Measurements from ENCODE around the gene PRSS21.

Gene PRSS21

GRCh38 chr16:2846511-2847310 is 29.7 kb downstream of the PRSS21 start:
- Mint-ChIP-seq H3K36me3 (peaks cover 3 to 4% of the 10 kb centered on the region in 2 donors), H3K9me3 (peaks cover 3% of the 10 kb centered on the region in 2 donors), H3K27me3 (peaks cover 29 to 41% of the 10 kb centered on the region in 2 donors), H3K4me3 (no peak overlapping the region), H3K27ac (no peak overlapping the region), H3K4me1 (peaks cover 5 to 9% of the 10 kb centered on the region in 2 donors)
- DNase-seq, result no peak
- no peak for ATAC-seq (replicated peaks)

GRCh38 chr16:2848933-2849725 is 32.1 kb downstream of the PRSS21 start:
- ATAC-seq (replicated peaks), result no peak
- H3K9me3 Mint-ChIP-seq, result peaks cover 1 to 2% of the 10 kb centered on the region in 2 donors
- peaks cover 0 to 3% of the 10 kb centered on the region in 2 donors for H3K36me3 Mint-ChIP-seq
- no peaks in the 10 kb centered on the region for H3K4me1 Mint-ChIP-seq
- no peak for DNase-seq
- H3K4me3 Mint-ChIP-seq, result no peak overlapping the region
- H3K27me3 Mint-ChIP-seq, result peaks cover 41 to 59% of the 10 kb centered on the region in 2 donors
- H3K27ac Mint-ChIP-seq, result no peak overlapping the region

GRCh38 chr16:2852003-2852730 is 35.1 kb downstream of the PRSS21 start:
- ATAC-seq (replicated peaks) (no peak), DNase-seq (no peak)
- no peak overlapping the region for H3K4me3 Mint-ChIP-seq
- peaks cover 46 to 68% of the 10 kb centered on the region in 2 donors for H3K27me3 Mint-ChIP-seq
- H3K27ac Mint-ChIP-seq, result no peak overlapping the region
- peaks cover 0 to 17% of the 10 kb centered on the region in 2 donors for H3K36me3 Mint-ChIP-seq
- H3K4me1 Mint-ChIP-seq, result no peaks in the 10 kb centered on the region
- H3K9me3 Mint-ChIP-seq, result peaks cover 8 to 9% of the 10 kb centered on the region in 2 donors

DNA sequence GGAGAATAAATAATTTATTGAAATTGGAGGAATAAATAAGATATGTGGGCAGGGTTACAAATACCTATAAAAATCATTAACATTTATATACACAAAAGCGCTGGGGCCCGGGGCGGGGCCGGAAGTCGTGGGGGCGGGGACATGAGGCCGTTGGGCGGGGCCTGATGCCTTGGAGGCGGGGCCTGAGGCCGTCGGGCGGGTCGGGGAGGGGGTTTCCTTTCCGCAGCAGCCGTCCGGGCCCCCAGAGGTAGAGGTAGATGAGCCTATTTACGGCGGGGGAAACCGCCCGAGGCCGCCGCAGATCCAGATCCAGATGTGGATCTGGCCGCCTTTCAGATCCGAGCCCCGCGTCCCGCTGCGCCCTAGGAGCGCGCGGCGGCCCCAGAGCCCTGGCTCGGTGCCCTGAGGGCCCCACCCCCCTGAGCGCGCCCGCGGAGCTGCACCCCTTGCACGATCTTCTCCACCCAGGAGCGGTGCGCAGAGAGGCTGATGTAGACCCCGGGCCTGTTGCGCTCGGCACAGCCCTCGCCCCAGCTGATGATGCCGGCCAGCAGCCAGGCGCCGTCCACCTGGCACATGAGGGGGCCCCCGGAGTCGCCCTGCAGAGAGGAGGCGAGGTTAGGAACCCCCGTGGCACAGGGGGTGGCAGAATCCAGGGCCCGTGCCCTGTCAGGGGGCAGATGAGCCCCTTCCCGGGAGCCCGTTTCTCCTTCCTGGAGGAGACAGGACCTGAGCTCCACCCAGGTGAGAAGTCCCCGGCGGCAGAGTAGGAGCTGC is 35.9 kb downstream of the PRSS21 start:
- no peak for ATAC-seq (replicated peaks)
- Mint-ChIP-seq H3K4me1 (peaks cover 3 to 7% of the 10 kb centered on the region in 2 donors), H3K27ac (no peak overlapping the region), H3K27me3 (peaks cover 51 to 71% of the 10 kb centered on the region in 2 donors), H3K36me3 (peaks cover 0 to 17% of the 10 kb centered on the region in 2 donors), H3K9me3 (peaks cover 8 to 9% of the 10 kb centered on the region in 2 donors), H3K4me3 (no peak overlapping the region)
- no peak for DNase-seq

DNA sequence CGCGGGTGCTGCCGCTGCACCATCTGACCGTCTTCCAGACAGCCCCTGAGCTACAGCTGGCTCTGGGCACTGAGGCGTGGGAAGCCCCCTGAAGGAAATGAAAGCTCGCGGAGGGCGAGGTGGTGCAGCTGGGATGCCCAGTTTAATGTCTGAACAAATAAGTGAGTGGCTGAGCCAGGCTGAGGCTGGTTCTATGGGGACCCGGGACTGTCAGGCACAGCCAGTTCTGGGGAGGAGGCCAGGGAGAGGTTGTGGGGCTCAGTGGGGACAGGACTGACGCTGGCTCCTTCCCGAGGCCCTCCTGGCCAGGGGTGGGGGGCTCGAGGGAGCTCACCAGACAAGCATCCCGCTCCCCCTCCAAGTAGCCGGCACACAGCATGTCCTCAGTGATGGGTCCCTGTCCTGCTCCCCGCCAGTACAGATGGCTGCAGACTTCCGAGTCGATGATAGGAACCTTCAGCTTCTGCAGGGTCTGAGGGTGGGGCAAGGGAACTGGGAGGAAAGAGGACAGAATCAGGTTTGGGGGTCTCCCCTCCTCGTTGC is 36.6 kb downstream of the PRSS21 start:
- DNase-seq, result no peak
- Mint-ChIP-seq H3K4me3 (no peak overlapping the region), H3K4me1 (peaks cover 3 to 8% of the 10 kb centered on the region in 2 donors), H3K9me3 (peaks cover 8 to 9% of the 10 kb centered on the region in 2 donors), H3K36me3 (peaks cover 0 to 17% of the 10 kb centered on the region in 2 donors), H3K27me3 (peaks cover 52 to 78% of the 10 kb centered on the region in 2 donors), H3K27ac (no peak overlapping the region)
- no peak for ATAC-seq (replicated peaks)

DNA sequence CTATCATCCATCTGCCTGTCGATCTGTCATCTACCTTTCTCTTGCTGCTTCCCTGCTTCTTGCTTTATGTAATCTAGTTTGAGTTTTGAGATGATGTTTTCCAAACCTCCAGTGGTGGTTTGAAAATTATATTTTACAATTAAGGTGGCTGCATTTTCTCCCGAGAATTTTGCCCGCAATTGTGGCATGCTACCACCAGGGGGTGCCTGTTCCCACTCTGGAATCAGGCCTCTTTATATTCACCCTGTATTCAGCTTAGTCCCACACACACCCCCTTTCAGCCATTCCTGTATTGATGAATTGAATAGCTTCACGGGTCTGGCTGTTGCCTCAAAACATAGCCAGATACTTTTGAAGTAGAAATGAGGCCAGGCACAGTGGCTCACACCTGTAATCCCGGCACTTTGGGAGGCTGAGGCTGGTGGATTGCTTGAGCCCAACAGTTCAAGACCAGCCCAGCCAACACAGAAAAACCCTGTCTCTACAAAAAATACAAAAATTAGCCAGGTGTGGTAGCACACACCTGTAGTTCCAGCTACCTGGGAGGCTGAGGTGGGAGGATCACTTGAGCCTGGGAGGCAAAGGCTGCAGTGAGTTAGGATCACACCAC is 37.8 kb downstream of the PRSS21 start:
- H3K9me3 Mint-ChIP-seq, result peaks cover 8 to 9% of the 10 kb centered on the region in 2 donors
- peaks cover 3 to 8% of the 10 kb centered on the region in 2 donors for H3K4me1 Mint-ChIP-seq
- H3K27ac Mint-ChIP-seq, result no peak overlapping the region
- peaks cover 0 to 17% of the 10 kb centered on the region in 2 donors for H3K36me3 Mint-ChIP-seq
- H3K27me3 Mint-ChIP-seq, result peaks cover 47 to 74% of the 10 kb centered on the region in 2 donors
- no peak for DNase-seq
- no peak overlapping the region for H3K4me3 Mint-ChIP-seq
- no peak for ATAC-seq (replicated peaks)

- peaks cover 9 to 10% of the 10 kb centered on the region in 2 donors for H3K9me3 Mint-ChIP-seq
- ATAC-seq (replicated peaks) (no peak), DNase-seq (no peak)
- H3K27ac Mint-ChIP-seq, result no peak overlapping the region
- H3K36me3 Mint-ChIP-seq, result peaks cover 0 to 17% of the 10 kb centered on the region in 2 donors
- H3K4me3 Mint-ChIP-seq, result no peak overlapping the region
- H3K4me1 Mint-ChIP-seq, result peaks cover 3 to 8% of the 10 kb centered on the region in 2 donors
- H3K27me3 Mint-ChIP-seq, result peaks cover 47 to 74% of the 10 kb centered on the region in 2 donors
These were observed 38.5 kb downstream of the PRSS21 start for GRCh38 chr16:2855536-2855935.

DNA sequence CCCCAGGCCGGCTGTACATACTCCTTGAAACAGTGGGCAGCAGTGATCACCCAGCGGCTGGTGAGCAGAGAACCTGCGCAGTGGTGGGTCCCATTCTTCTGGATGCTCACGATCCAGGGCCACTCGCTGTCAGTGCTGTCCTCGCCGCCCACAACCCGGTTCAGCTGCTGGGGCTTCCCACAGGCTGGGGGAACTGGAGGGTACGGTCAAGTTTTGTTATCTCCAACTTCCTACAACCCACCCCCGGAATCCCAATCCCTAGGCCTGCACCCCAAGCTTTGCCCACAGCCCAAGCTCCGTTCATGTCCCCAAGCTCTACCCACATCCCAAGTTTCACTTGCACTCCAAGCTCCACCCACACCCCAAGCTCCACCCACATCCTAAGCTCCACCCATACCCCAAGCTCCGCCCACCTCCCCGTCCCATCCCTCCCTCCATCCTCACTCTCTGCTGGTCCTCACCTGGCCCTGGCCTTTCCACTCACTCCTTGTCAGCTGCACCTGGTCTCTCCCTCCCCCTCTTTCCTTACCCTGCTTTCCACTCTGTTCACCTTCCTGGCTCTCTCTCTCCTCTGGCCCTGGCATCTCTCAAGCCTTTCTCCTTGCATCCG is 39.1 kb downstream of the PRSS21 start:
- H3K27me3 Mint-ChIP-seq, result peaks cover 46 to 76% of the 10 kb centered on the region in 2 donors
- peaks cover 0 to 17% of the 10 kb centered on the region in 2 donors for H3K36me3 Mint-ChIP-seq
- H3K27ac Mint-ChIP-seq, result no peak overlapping the region
- no peak for DNase-seq
- H3K4me3 Mint-ChIP-seq, result no peak overlapping the region
- peak in 1 of 2 donors; percentile 47 for ATAC-seq (replicated peaks)
- peaks cover 3 to 8% of the 10 kb centered on the region in 2 donors for H3K4me1 Mint-ChIP-seq
- peaks cover 10% of the 10 kb centered on the region in 2 donors for H3K9me3 Mint-ChIP-seq

GRCh38 chr16:2856686-2857450 is 39.8 kb downstream of the PRSS21 start:
- ATAC-seq (replicated peaks), result no peak
- Mint-ChIP-seq H3K36me3 (peaks cover 0 to 17% of the 10 kb centered on the region in 2 donors), H3K9me3 (peaks cover 11 to 14% of the 10 kb centered on the region in 2 donors), H3K27ac (no peak overlapping the region), H3K4me1 (peaks cover 3 to 8% of the 10 kb centered on the region in 2 donors), H3K4me3 (no peak overlapping the region), H3K27me3 (peaks cover 50 to 74% of the 10 kb centered on the region in 2 donors)
- no peak for DNase-seq

DNA sequence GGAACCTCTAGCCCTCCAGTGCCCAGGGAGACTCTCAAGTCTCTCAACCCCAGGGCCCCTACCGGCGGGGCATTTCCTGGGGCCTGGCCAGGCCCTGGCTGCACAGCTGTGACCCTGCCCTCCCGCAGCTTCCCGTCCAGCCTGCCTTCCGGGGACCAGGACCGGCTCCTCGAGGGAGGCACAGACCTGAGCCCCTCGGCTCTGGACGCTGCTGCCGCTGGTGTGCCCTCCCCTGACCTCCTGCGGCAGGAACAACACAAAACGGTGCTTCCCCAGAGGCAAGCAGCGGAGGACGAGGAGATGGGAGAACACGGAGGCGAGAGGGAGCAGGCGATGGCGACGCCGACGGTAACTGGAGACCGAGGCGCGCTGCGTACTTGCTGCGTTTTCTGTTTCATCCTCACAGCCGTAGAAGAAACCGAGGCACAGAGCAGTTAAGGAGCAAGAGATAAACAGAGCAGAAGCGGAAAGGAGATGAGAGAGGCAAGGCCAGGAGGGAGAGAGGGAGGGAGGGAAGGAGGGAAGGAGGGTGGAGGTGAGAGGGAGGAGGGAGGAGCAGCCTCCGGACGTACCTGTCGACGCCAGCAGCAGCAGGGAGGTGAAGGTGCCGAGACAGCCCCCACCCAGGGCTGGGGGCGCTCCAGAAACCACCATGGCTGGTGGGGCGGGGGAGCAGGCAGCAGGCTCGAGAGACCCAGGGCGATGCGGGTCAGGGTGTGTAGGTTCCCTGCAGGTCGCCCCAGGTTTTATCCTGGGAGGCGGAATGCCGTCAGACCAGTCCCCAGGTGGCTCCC is 40.6 kb downstream of the PRSS21 start, which contains the start of gene PRSS22:
Gene PRSS22, minus strand, starts transcription at position 720 of the 794 bp plus-strand sequence. Its CDS starts 66 bp downstream, at position 654.
- Mint-ChIP-seq H3K36me3 (peaks cover 0 to 17% of the 10 kb centered on the region in 2 donors), H3K4me3 (peak within 1 kb of the TSS; percentile 61 to 63), H3K27ac (peak within 1 kb of the TSS; percentile 1), H3K9me3 (peaks cover 11 to 14% of the 10 kb centered on the region in 2 donors), H3K4me1 (peaks cover 3 to 8% of the 10 kb centered on the region in 2 donors), H3K27me3 (peaks cover 46 to 67% of the 10 kb centered on the region in 2 donors)
- DNase-seq (no peak), ATAC-seq (replicated peaks) (peak; percentile 39 to 42)

DNA sequence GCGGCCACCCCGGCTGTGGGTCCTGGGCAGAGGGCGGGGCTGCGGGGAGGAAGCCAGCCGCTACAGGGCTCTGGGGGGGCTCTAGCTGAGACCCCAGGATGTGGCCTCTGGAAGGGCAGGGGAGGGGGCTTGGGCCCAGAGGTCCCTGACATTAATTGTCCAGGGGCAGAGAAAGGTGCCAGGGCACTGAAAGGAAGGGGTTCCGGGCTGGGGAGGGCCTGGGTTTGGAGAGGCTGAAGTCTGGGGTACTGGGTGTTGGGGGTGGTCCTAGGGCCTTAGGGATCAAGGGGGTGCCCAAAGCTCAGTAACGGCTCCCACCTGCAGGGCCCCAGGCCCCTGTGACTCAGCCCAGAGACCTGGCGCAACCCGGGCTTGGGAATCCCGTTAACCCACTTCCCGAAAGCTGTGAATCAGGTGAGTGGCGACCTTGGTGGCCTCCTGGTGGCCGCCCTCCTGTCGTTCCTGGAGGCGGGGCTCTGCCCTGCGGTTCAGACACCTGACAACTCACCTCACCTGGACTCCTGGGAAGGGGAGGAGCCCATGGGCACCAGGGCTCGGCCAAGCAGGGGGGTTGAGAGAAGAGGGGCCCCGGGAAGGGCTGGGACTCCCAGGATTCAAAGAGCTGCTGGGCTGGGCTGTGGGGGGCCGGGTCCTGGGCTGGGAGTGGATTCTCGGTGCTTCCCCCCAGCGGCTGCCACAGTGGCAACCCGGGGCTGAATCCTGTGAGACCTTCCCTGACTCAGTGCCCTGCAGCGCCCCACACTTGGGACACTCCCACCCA is 41.4 kb downstream of the PRSS21 start:
- Mint-ChIP-seq H3K27me3 (peaks cover 44 to 64% of the 10 kb centered on the region in 2 donors), H3K4me1 (peaks cover 3 to 8% of the 10 kb centered on the region in 2 donors), H3K4me3 (no peak overlapping the region), H3K9me3 (peaks cover 11 to 14% of the 10 kb centered on the region in 2 donors), H3K36me3 (peaks cover 0 to 17% of the 10 kb centered on the region in 2 donors), H3K27ac (no peak overlapping the region)
- ATAC-seq (replicated peaks), result no peak
- no peak for DNase-seq

Data from stimulated activated naive B cell treated with anti-CD40 and anti-IgM and Interleukin-4, amounts not matched to agents 10 μg/mL and 1 μg/mL and 100 μg/mL, for 72 hours (primary cell).